Measurements from ENCODE around the gene PTPRF.

DNA sequence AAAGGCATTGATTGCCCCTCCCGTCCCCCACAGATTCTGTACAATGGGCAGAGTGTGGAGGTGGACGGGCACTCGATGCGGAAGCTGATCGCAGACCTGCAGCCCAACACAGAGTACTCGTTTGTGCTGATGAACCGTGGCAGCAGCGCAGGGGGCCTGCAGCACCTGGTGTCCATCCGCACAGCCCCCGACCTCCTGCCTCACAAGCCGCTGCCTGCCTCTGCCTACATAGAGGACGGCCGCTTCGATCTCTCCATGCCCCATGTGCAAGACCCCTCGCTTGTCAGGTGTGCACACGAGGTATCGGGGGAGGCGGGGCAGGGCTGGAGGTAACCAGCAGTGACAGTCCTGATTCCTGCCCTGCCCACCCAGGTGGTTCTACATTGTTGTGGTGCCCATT is 74.5 kb downstream of the PTPRF start:
- no peak for TF ChIP-seq TARDBP (IDR thresholded peaks at IDR 0.05)
- no peak for TF ChIP-seq BHLHE40 (IDR thresholded peaks at IDR 0.05; ENCODE audit: borderline replicate concordance)

All from HEK293T (cell line).